HG02970 (cell line): ENCODE measurements around the gene SPP1.
"Not testable (repeated sequence)": the region's sequence is repeated elsewhere in the genome, so short reads cannot be mapped to it uniquely, and the experiment has no call there.

Experiments used
- ATAC-seq: cut with Tn5 transposase; IDR thresholded peaks from one replicate; pipeline ENCODE4 v1.9.1; 2021; ENCODE audit warnings: mild to moderate bottlenecking, moderate library complexity, moderate number of reproducible peaks; ENCODE audit not compliant: unreplicated experiment, low FRiP score

Gene SPP1

GRCh38 chr4:87975466-87975865 lies at the start of gene SPP1:
Gene SPP1, plus strand, starts transcription at chr4:87975714. Its CDS starts 1,182 bp downstream, at chr4:87976896.
- ATAC-seq, result peak; percentile 67

- no peak for ATAC-seq
These were observed 48.9 kb upstream of the SPP1 start for GRCh38 chr4:87926554-87927098.

DNA sequence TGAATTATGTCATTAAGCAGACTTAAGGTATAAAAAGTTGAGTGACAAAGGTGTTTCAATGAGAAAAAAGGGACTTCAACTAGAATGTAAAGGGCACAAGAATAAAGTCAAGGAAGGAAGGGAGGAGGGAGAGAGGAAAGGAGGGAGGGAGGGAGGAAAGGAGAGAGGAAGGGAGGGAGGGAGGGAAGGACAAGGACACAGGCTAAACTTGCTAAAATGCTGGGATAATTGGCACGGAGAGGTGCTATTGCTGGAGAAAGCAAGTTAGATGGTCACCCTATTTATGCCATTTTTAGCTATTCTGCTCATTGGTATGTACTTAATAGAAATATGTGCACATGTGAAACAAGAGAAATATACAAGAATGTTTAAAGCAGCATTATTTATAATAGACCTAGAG lies 44.9 kb upstream of the SPP1 start:
- no peak for ATAC-seq

DNA sequence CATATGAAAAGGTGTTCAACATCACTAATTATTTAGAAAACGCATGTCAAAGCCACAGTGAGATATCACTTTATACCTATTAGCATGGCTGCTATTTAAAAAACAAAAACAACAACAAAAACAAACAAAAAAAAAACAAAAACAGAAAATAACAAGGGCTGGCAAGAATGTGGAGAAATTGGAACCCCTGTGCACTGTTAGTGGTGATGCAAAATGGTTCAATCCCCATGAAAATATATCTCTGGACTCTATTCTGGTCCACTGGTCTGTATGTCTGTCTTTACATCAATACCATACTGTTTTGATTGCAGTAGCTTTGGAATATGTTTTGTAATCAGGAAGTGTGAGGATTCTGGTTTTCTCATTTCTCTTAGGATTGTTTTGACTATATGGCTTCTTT lies 43.6 kb upstream of the SPP1 start:
- no peak for ATAC-seq

DNA sequence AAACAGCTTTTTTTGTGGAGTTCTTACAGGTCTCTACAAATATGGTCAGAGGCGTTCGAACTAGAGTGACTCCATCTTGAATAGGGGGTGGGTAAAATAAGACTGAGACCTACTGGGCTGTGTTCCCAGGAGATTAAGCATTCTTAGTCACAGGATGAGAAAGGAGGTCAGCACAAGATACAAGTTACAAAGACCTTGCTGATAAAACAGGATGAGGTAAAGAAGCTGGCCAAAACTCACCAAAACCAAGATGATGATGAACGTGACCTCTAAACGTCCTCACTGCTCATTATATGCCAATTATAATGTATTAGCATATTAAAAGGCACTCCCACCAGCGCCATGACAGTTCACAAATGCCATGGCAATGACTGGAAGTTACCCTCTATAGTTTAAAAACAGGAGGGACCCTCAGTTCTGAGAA lies 42.8 kb upstream of the SPP1 start:
- ATAC-seq, result no peak

GRCh38 chr4:87933337-87933736 lies 42.2 kb upstream of the SPP1 start:
- no peak for ATAC-seq

DNA sequence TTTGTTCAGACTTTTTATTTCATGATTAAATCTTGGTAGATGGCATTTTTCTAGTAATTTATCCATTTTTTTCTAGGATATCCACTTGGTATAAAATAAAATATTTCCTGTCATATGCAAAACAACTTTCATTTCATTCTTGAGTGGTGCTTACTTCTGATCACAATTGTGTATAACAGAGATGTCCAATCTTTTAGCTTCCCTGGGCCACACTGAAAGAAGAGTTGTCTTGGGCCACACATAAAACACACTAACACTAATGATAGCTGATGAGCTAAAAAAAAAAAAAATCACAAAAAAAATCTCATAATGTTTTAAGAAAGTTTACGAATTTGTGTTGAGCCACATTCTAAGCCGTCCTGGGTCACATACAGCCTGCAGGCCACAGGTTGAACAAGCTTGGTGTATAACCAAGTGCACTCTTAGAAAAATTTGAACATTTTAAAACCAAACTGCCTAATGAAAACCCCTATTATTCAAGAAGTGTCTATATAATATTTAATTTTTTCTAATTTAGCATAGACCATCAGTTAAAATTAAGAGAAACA lies 41.3 kb upstream of the SPP1 start:
- no peak for ATAC-seq

- no peak for ATAC-seq
These were observed 40.5 kb upstream of the SPP1 start for GRCh38 chr4:87934973-87935372.

- ATAC-seq, result not testable (repeated sequence)
These were observed 39.6 kb upstream of the SPP1 start for GRCh38 chr4:87935954-87936353.

DNA sequence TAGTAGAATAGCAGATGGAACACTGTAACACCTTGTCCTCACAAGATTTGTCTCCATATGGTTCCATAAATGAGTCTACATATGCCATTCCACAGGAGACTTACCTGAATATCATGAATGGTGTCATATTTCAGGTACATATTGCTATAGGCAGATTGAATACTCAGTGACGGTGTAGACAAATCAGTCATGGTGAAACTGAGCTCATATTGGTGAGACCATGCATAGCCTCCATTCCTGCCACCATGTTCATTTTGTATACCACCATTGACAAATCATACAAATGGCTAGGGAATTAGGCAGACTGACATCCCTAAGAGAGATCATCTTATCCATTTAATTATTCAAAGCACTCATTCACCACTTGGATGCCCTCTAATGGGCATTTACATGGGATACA lies 38.0 kb upstream of the SPP1 start:
- no peak for ATAC-seq

- ATAC-seq, result no peak
These were observed 36.8 kb upstream of the SPP1 start for GRCh38 chr4:87938746-87939145.

DNA sequence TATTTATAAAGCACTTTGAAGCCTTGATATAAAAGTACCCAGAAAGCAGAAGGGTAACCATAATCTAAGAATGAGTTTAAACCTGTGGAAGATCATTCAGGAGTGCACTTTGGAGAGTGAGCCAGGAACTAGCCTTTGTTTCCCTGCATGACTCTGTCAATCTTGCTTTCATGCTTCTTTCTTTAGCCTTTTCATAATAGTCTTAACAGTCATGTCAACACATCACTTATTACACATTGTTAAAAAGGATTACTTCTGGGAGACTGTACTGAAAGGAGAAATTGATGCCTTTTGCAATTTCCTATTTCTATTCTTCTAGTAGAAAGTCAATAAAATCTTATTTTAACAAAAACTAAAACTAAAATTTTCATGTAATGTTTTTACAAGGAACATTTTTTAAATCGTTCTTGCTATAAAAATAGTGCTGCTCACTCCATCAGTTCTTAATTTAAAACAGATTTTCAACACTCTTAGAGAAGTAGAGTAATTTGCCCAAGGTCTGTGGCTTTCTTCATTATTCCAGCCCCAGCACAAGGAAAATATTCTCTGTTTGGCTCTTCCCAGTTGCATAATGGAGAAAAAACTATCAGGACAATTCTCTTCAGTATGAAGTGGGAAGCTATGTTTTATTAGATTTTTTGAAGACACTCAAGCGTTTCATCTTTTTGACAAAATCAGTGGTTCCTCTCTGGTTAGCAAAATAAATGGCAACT lies 35.4 kb upstream of the SPP1 start:
- ATAC-seq, result no peak

- ATAC-seq, result not testable (repeated sequence)
These were observed 34.7 kb upstream of the SPP1 start for GRCh38 chr4:87940809-87941208.

DNA sequence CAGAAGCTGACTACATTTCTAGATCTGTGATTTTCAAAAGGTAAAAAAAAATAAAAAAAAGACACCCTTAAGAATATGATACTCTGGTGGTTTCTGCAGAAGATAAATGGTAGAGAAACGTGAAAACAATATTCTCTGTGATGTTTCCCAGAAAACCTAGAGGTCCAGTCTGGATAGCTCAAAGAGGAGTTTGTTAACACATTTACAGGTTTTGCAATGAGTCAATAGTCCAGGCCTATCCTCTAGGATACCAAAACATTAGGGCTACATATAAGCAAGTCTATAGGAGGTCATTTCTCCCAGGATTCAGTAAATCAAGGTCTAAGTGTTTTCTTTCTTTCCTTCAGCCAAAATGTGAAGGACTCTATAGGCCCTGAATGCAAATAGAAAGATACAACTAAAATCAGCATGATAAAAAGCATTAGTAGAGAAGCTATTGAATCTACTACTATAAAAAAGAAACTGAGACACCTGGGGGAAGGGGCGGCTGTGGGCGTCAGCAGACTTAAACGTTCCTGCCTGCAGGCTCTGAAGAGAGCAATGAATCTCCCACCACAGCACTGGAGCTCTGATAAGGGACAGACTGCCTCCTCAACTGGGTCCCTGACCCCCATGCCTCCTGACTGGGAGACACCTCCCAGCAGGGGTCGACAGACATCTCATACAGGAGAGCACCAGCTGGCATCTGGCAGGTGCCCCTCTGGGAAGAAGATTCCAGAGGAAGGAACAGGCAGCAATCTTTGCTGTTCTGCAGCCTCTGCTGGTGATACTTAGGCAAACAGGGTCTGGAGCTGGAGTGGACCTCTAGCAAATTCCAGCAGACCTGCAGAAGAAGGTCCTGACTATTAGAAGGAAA lies 33.7 kb upstream of the SPP1 start:
- no peak for ATAC-seq

- ATAC-seq, result no peak
These were observed 31.8 kb upstream of the SPP1 start for GRCh38 chr4:87943660-87944149.

DNA sequence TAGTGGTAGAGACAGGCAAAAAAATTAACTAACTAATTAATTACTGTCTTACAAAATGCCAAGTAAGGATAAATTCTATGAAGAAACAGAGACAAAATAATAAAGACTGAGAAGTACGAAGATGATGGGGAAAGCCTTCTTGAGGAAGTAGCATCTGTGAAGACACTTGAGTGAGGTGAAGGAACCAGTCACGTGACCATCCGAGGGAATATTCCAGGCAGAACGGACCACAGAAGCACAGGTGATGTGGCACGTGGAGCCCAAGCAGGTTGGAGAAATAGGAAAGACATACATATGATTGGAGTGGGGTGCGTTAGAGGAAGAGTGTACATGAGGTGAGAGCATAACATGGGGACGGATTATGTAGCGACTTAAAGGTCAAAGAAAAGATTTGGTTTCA lies 30.5 kb upstream of the SPP1 start:
- ATAC-seq, result no peak

GRCh38 chr4:87946766-87947165 lies 28.7 kb upstream of the SPP1 start:
- no peak for ATAC-seq

- ATAC-seq, result no peak
These were observed 27.9 kb upstream of the SPP1 start for GRCh38 chr4:87947381-87948160.

DNA sequence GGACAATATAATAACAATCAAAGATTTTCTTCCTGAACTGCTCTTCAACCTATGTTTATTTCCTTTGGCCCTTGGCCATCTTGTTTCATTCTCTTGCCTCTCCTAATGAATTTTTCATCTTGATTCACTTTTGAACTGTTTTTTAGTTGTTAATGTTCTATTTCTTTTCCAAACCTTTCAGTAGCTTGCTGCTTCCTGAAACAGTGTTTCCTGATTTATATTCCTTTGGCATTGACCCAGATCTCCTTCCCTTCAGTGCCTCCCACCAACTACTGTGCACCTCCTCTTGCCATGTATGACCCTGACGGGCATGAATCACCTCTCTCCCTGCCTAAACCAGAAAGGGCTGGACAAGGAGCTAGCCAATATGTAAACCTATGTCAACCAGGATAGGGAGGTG lies 25.6 kb upstream of the SPP1 start:
- ATAC-seq, result no peak

DNA sequence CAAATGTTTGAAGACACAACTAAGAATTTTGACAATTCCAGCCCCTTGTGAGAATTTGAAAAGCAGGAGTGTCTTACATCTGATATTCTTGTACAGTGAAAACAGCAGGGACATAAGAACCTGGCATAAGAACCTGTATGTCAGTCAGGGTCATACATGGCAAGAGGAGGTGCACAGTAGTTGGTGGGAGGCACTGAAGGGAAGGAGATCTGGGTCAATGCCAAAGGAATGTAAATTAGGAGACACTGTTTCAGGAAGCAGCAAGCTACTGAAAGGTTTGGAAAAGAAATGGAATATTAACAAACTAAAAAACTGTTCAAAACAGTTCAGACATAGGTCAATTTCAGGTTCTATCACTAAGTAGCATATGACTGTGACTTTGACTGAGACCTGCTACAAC lies 25.0 kb upstream of the SPP1 start:
- no peak for ATAC-seq
